GM20000 (cell line): ENCODE data around the gene PLPP4.

Experiments used
- DNase-seq: peaks from one replicate; pipeline ENCODE4 v3.0.0; 2012; ENCODE audit warnings: low spot score
- CTCF ChIP-seq: IDR thresholded peaks from 2 replicates; pipeline ENCODE4 v1.5.1; 2012; ENCODE audit warnings: mild to moderate bottlenecking, control low read depth; ENCODE audit errors: extremely low read depth, missing control alignments

Gene PLPP4

GRCh38 chr10:120632942-120633341, 175.9 kb downstream of the PLPP4 start:
- no peak for TF ChIP-seq CTCF
- DNase-seq: no peak

GRCh38 chr10:120634659-120635058, 177.6 kb downstream of the PLPP4 start:
- peak; percentile 3 for TF ChIP-seq CTCF
- DNase-seq: no peak
